Measurements from ENCODE around the gene LIPI. TPM values are rescaled to one million over a fixed set of nuclear protein-coding genes. Genes with fewer than 3 reads are reported as not detected.

LIPI gene
- total RNA-seq, 4 donors from 2014 or later: not detected

- H3K9me3 ChIP-seq: peaks cover 0 to 5% (median 0%) of the 10 kb centered on the region in 4 donors
- TF ChIP-seq POLR2A (IDR thresholded peaks at IDR 0.05): no peak
- TF ChIP-seq, protein P1, sequence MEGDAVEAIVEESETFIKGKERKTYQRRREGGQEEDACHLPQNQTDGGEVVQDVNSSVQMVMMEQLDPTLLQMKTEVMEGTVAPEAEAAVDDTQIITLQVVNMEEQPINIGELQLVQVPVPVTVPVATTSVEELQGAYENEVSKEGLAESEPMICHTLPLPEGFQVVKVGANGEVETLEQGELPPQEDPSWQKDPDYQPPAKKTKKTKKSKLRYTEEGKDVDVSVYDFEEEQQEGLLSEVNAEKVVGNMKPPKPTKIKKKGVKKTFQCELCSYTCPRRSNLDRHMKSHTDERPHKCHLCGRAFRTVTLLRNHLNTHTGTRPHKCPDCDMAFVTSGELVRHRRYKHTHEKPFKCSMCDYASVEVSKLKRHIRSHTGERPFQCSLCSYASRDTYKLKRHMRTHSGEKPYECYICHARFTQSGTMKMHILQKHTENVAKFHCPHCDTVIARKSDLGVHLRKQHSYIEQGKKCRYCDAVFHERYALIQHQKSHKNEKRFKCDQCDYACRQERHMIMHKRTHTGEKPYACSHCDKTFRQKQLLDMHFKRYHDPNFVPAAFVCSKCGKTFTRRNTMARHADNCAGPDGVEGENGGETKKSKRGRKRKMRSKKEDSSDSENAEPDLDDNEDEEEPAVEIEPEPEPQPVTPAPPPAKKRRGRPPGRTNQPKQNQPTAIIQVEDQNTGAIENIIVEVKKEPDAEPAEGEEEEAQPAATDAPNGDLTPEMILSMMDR (IDR thresholded peaks at IDR 0.05): no peak
- no peaks in the 10 kb centered on the region for H3K36me3 ChIP-seq
- H3K27ac ChIP-seq: no peak overlapping the region
- no peak overlapping the region for H3K4me3 ChIP-seq
- no peak for DNase-seq
- no peaks in the 10 kb centered on the region for H3K4me1 ChIP-seq
- H3K27me3 ChIP-seq: no peaks in the 10 kb centered on the region
Observed at GRCh38 chr21:14088391-14088790, 122.4 kb downstream of the LIPI start.

- Histone ChIP-seq H3K27me3 (no peaks in the 10 kb centered on the region), H3K9me3 (peaks cover 0 to 5% (median 1%) of the 10 kb centered on the region in 4 donors), H3K27ac (no peak overlapping the region), H3K4me3 (no peak overlapping the region), H3K36me3 (no peaks in the 10 kb centered on the region), H3K4me1 (no peaks in the 10 kb centered on the region)
- TF ChIP-seq, protein P1 (IDR thresholded peaks at IDR 0.05): no peak
- no peak for TF ChIP-seq POLR2A (IDR thresholded peaks at IDR 0.05)
- no peak for DNase-seq
Observed at GRCh38 chr21:14086553-14086952, 124.2 kb downstream of the LIPI start.

GRCh38 chr21:14084701-14085100 is 126.1 kb downstream of the LIPI start:
- DNase-seq: no peak
- H3K36me3 ChIP-seq: no peaks in the 10 kb centered on the region
- no peaks in the 10 kb centered on the region for H3K4me1 ChIP-seq
- peaks cover 0 to 5% (median 2%) of the 10 kb centered on the region in 4 donors for H3K9me3 ChIP-seq
- TF ChIP-seq, protein P1 (IDR thresholded peaks at IDR 0.05): no peak
- TF ChIP-seq POLR2A (IDR thresholded peaks at IDR 0.05): no peak
- no peak overlapping the region for H3K27ac ChIP-seq
- no peaks in the 10 kb centered on the region for H3K27me3 ChIP-seq
- no peak overlapping the region for H3K4me3 ChIP-seq

- Histone ChIP-seq H3K4me3 (no peak overlapping the region), H3K27ac (no peak overlapping the region), H3K9me3 (peaks cover 0 to 5% (median 2%) of the 10 kb centered on the region in 4 donors), H3K36me3 (no peaks in the 10 kb centered on the region), H3K27me3 (no peaks in the 10 kb centered on the region), H3K4me1 (no peaks in the 10 kb centered on the region)
- no peak for DNase-seq
- TF ChIP-seq POLR2A (IDR thresholded peaks at IDR 0.05): no peak
Observed at GRCh38 chr21:14084068-14084501, 126.7 kb downstream of the LIPI start.

DNA sequence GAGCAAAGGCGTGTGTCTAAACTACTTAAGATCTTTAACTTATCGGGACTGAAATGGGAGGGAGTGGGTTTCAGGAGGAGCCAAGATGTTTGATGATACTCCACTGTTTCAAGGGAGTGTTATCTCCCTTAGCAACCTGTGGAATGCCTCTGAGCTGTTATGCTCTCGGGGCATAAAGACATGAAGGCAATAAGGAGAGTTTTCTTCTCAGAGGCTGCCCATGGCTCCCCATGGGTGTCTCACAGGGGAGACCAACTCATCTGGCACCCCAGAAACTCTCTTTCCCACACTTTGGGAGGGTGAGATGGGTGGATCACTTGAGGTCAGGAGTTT is 130.0 kb downstream of the LIPI start:
- DNase-seq: no peak
- Histone ChIP-seq H3K27ac (no peak overlapping the region), H3K9me3 (peaks cover 0 to 8% (median 3%) of the 10 kb centered on the region in 4 donors), H3K36me3 (no peaks in the 10 kb centered on the region), H3K27me3 (no peaks in the 10 kb centered on the region), H3K4me1 (no peaks in the 10 kb centered on the region), H3K4me3 (no peak overlapping the region)
- TF ChIP-seq POLR2A (IDR thresholded peaks at IDR 0.05): no peak
- TF ChIP-seq, protein P1 (IDR thresholded peaks at IDR 0.05): no peak

- H3K4me3 ChIP-seq: no peak overlapping the region
- no peak for DNase-seq
- no peak for TF ChIP-seq POLR2A (IDR thresholded peaks at IDR 0.05)
- TF ChIP-seq, protein P1 (IDR thresholded peaks at IDR 0.05): no peak
- H3K27me3 ChIP-seq: no peaks in the 10 kb centered on the region
- no peak overlapping the region for H3K27ac ChIP-seq
- H3K4me1 ChIP-seq: no peaks in the 10 kb centered on the region
- H3K36me3 ChIP-seq: no peaks in the 10 kb centered on the region
- peaks cover 0 to 12% (median 3%) of the 10 kb centered on the region in 4 donors for H3K9me3 ChIP-seq
Observed at GRCh38 chr21:14080040-14080763, 130.6 kb downstream of the LIPI start.
